Esophagus muscularis mucosa (tissue), 4 donors: ENCODE measurements around the gene UCK1.

ENCODE experiments used
- EP300 ChIP-seq: sonication (generic); formaldehyde crosslinking; IDR thresholded peaks from one replicate; pipeline ENCODE4 v1.6.1; 2017; ENCODE audit warnings: antibody characterized with exemption
- POLR2A ChIP-seq: fragments of 450-650 bp; IDR thresholded peaks from one replicate; pipeline ENCODE4 v1.6.1; 2017; ENCODE audit warnings: antibody characterized with exemption, moderate library complexity, mild to moderate bottlenecking, low read depth
- POLR2AphosphoS5 ChIP-seq, 2 donors: sonication (generic); formaldehyde crosslinking; IDR thresholded peaks; one replicate each; pipeline ENCODE4 v1.6.1; 2017; ENCODE audit warnings: antibody characterized with exemption in 2 of 2
- TF ChIP-seq, protein P1 (sequence below), 3 experiments: fragments of 200-600 bp in 2 of 3; fragments of 450-650 bp in 1 of 3; sonication (generic) in 2 of 3; IDR thresholded peaks; one replicate each; pipeline ENCODE4 v1.5.1; 2017 to 2019; ENCODE audit warnings: antibody characterized with exemption in 3 of 3, mild to moderate bottlenecking in 2 of 3, moderate library complexity in 1 of 3

GRCh38 chr9:131500377-131500776, 30.7 kb downstream of the UCK1 start:
- TF ChIP-seq, protein P1, sequence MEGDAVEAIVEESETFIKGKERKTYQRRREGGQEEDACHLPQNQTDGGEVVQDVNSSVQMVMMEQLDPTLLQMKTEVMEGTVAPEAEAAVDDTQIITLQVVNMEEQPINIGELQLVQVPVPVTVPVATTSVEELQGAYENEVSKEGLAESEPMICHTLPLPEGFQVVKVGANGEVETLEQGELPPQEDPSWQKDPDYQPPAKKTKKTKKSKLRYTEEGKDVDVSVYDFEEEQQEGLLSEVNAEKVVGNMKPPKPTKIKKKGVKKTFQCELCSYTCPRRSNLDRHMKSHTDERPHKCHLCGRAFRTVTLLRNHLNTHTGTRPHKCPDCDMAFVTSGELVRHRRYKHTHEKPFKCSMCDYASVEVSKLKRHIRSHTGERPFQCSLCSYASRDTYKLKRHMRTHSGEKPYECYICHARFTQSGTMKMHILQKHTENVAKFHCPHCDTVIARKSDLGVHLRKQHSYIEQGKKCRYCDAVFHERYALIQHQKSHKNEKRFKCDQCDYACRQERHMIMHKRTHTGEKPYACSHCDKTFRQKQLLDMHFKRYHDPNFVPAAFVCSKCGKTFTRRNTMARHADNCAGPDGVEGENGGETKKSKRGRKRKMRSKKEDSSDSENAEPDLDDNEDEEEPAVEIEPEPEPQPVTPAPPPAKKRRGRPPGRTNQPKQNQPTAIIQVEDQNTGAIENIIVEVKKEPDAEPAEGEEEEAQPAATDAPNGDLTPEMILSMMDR (IDR thresholded peaks at IDR 0.05) = no peak
- TF ChIP-seq POLR2A = no peak
- TF ChIP-seq POLR2AphosphoS5 (IDR thresholded peaks at IDR 0.05) = no peak
- TF ChIP-seq EP300 = no peak
